ENCODE measurements around the gene MTTP. TPM values are rescaled to one million over a fixed set of nuclear protein-coding genes. Genes with fewer than 3 reads are reported as not detected.
A peak's percentile ranks its signal among the peaks of the same experiment; 100 is the strongest.

Gene MTTP
- total RNA-seq, 4 donors from 2014 or later = 8.3 to 475 (median 299) TPM

DNA sequence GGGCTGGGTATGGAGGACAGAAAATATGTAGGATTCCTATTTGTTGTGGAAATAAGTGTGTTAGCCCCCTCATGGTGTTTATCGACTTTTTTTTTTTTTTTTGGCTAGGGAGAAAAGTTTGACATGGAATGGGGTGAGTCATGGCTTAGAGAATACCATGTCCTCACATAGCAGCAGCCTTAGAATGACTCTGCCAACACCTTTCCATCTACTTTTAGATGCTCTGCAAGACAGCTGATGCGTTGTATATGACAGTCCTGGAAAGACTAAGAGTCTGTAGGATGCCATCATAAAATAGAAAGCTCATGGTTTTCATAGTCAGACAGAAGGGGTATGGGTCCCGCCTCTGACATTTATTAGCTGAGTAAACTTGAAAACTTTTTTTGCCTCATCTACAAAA, 37.7 kb downstream of the MTTP start:
- Histone ChIP-seq H3K27ac (no peak overlapping the region), H3K4me1 (no peaks in the 10 kb centered on the region), H3K36me3 (peaks cover 0 to 12% (median 0%) of the 10 kb centered on the region in 3 donors), H3K27me3 (no peaks in the 10 kb centered on the region), H3K4me3 (no peak overlapping the region), H3K9me3 (no peaks in the 10 kb centered on the region)
- no peak for DNase-seq
- TF ChIP-seq POLR2A (IDR thresholded peaks at IDR 0.05) = no peak
- TF ChIP-seq, protein P1, sequence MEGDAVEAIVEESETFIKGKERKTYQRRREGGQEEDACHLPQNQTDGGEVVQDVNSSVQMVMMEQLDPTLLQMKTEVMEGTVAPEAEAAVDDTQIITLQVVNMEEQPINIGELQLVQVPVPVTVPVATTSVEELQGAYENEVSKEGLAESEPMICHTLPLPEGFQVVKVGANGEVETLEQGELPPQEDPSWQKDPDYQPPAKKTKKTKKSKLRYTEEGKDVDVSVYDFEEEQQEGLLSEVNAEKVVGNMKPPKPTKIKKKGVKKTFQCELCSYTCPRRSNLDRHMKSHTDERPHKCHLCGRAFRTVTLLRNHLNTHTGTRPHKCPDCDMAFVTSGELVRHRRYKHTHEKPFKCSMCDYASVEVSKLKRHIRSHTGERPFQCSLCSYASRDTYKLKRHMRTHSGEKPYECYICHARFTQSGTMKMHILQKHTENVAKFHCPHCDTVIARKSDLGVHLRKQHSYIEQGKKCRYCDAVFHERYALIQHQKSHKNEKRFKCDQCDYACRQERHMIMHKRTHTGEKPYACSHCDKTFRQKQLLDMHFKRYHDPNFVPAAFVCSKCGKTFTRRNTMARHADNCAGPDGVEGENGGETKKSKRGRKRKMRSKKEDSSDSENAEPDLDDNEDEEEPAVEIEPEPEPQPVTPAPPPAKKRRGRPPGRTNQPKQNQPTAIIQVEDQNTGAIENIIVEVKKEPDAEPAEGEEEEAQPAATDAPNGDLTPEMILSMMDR (IDR thresholded peaks at IDR 0.05) = no peak

DNA sequence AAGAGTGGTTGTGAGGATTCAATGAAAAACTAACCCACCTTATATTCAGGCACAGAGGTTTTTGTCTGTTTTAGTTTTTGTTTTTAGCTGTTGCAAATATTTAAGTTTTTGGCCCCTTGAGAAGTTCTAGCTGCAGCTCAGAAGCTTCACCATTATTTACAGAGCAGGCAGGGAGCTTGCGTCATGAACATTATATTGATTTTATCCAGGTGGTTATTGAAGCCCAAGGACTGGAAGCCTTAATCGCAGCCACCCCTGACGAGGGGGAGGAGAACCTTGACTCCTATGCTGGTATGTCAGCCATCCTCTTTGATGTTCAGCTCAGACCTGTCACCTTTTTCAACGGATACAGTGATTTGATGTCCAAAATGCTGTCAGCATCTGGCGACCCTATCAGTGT, 38.1 kb downstream of the MTTP start:
- no peak overlapping the region for H3K27ac ChIP-seq
- DNase-seq = no peak
- H3K4me3 ChIP-seq = no peak overlapping the region
- peaks cover 0 to 8% (median 0%) of the 10 kb centered on the region in 3 donors for H3K36me3 ChIP-seq
- no peaks in the 10 kb centered on the region for H3K27me3 ChIP-seq
- no peaks in the 10 kb centered on the region for H3K9me3 ChIP-seq
- no peak for TF ChIP-seq POLR2A (IDR thresholded peaks at IDR 0.05)
- TF ChIP-seq, protein P1 (IDR thresholded peaks at IDR 0.05) = no peak
- H3K4me1 ChIP-seq = no peaks in the 10 kb centered on the region

DNA sequence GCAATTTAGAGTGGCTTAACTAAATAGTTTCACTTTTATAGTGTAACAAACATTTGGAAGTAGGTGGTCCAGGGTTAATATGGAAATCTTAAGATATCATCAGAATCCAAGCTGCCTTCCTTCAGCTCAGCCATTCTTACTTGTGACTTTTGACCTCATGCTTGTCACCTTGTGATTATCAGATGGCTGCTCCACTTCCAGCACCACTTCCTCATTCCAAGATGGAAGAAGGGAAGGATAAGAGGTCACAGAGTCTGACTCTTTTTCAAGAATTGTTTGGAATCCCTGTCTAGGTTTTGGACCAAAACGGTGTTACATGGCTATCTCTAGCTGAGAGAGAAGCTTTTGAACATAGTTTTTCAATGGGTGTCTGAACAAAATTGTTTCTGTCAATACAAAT, 39.9 kb downstream of the MTTP start:
- Histone ChIP-seq H3K27ac (no peak overlapping the region), H3K9me3 (no peaks in the 10 kb centered on the region), H3K36me3 (peaks cover 0 to 9% (median 0%) of the 10 kb centered on the region in 3 donors), H3K4me1 (no peaks in the 10 kb centered on the region), H3K4me3 (no peak overlapping the region), H3K27me3 (no peaks in the 10 kb centered on the region)
- DNase-seq = peak in 1 of 3 donors; percentile 45
- TF ChIP-seq, protein P1 (IDR thresholded peaks at IDR 0.05) = no peak
- TF ChIP-seq POLR2A (IDR thresholded peaks at IDR 0.05) = no peak

DNA sequence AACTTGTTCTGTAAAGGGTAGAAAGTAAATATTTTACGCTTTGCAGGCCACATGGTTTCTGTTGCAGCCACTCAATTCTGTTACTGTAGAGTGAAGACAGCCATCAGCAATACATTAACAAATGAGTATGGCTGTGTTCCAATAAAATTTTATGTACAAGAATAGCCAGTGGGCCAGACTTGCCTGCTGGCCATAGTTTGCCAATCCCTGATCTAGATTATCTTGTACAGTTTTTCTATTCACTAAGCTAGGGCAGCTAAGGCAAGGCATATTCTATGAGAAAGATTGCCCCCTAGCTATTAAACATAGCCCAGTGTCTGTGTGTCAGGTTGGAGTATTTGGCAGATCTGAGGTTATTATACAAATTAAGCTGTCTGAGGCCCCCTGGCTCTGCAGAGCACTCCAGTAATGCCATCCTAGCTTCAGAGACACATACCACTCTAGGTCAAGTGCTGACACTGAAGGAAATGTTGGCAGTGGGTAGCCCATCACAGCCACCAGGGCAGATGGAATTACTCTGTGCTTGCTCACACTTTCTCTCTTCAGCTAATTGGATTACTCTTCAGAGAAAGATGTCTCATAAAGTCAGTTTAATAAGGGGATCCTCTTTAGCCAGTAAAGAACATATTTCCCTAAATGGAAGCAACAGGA, 40.7 kb downstream of the MTTP start:
- Histone ChIP-seq H3K27ac (no peak overlapping the region), H3K4me3 (no peak overlapping the region), H3K36me3 (peaks cover 0 to 9% (median 0%) of the 10 kb centered on the region in 3 donors), H3K9me3 (no peaks in the 10 kb centered on the region), H3K27me3 (no peaks in the 10 kb centered on the region), H3K4me1 (no peaks in the 10 kb centered on the region)
- DNase-seq = no peak
- TF ChIP-seq POLR2A (IDR thresholded peaks at IDR 0.05) = no peak
- TF ChIP-seq, protein P1 (IDR thresholded peaks at IDR 0.05) = peak in 2 of 6 experiments; percentile 4 to 11

DNA sequence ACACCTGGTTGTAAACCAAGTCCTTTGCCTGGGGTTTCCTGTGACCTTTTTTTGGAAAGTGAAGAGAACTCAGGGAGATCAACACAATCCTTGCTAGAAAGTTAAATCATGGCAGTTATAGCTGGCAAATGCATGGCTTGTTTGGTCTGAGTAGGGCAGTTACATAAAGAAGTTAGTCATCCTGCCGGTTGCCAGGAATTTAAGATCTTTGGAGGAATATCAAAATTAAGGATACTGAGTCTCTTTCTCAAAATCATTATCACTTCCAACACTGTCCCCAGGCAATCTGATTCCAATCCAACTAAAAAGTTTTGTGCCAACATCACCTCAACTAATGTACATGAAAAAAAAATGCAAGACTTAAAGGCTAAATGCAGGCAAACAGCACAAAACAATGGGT, 42.8 kb downstream of the MTTP start:
- Histone ChIP-seq H3K36me3 (peaks cover 0 to 19% (median 0%) of the 10 kb centered on the region in 3 donors), H3K27me3 (no peaks in the 10 kb centered on the region), H3K4me1 (no peaks in the 10 kb centered on the region), H3K9me3 (no peaks in the 10 kb centered on the region), H3K27ac (no peak overlapping the region), H3K4me3 (no peak overlapping the region)
- DNase-seq = no peak
- no peak for TF ChIP-seq POLR2A (IDR thresholded peaks at IDR 0.05)
- TF ChIP-seq, protein P1 (IDR thresholded peaks at IDR 0.05) = no peak
